UCSD-AML1 (cell line): ENCODE data around the gene PTPRD.
"Not testable (repeated sequence)": the region's sequence is repeated elsewhere in the genome, so short reads cannot be mapped to it uniquely, and the experiment has no call there.

Experiments used
- DNase-seq: peaks from one replicate; lab custom pipeline; 2025; ENCODE audit not compliant: unreplicated experiment; lab: John Stamatoyannopoulos, UW

PTPRD gene

GRCh38 chr9:9387511-9388115, 1225.2 kb downstream of the PTPRD start:
- no peak for DNase-seq

GRCh38 chr9:9362332-9362731, 1250.5 kb downstream of the PTPRD start:
- DNase-seq = no peak

GRCh38 chr9:9352877-9353481, 1259.8 kb downstream of the PTPRD start:
- DNase-seq = no peak

GRCh38 chr9:9341203-9341602, 1271.6 kb downstream of the PTPRD start:
- no peak for DNase-seq

- no peak for DNase-seq
Observed at GRCh38 chr9:9337129-9337528, 1275.7 kb downstream of the PTPRD start.

- no peak for DNase-seq
Observed at GRCh38 chr9:9326749-9327148, 1286.1 kb downstream of the PTPRD start.

GRCh38 chr9:9319007-9319406, 1293.8 kb downstream of the PTPRD start:
- no peak for DNase-seq

GRCh38 chr9:9310743-9311142, 1302.1 kb downstream of the PTPRD start:
- not testable (repeated sequence) for DNase-seq

- DNase-seq = no peak
Observed at GRCh38 chr9:9305600-9305999, 1307.2 kb downstream of the PTPRD start.

GRCh38 chr9:9299134-9299533, 1313.7 kb downstream of the PTPRD start:
- no peak for DNase-seq

GRCh38 chr9:9286001-9286400, 1326.8 kb downstream of the PTPRD start:
- DNase-seq = no peak

- DNase-seq = no peak
Observed at GRCh38 chr9:9284201-9284600, 1328.6 kb downstream of the PTPRD start.

GRCh38 chr9:9283159-9283986, 1329.4 kb downstream of the PTPRD start:
- DNase-seq = no peak

- no peak for DNase-seq
Observed at GRCh38 chr9:9275601-9276000, 1337.2 kb downstream of the PTPRD start.

GRCh38 chr9:9257999-9258498, 1354.8 kb downstream of the PTPRD start:
- DNase-seq = no peak

- no peak for DNase-seq
Observed at GRCh38 chr9:9246726-9247125, 1366.1 kb downstream of the PTPRD start.

GRCh38 chr9:9231946-9232345, 1380.9 kb downstream of the PTPRD start:
- DNase-seq = no peak

- no peak for DNase-seq
Observed at GRCh38 chr9:9229269-9229668, 1383.5 kb downstream of the PTPRD start.

GRCh38 chr9:9223175-9223574, 1389.6 kb downstream of the PTPRD start:
- no peak for DNase-seq

GRCh38 chr9:9222730-9223129, 1390.1 kb downstream of the PTPRD start:
- no peak for DNase-seq

GRCh38 chr9:9216934-9217333, 1395.9 kb downstream of the PTPRD start:
- DNase-seq = no peak

GRCh38 chr9:9215050-9215449, 1397.8 kb downstream of the PTPRD start:
- no peak for DNase-seq
